HPDE6-E6E7 (cell line): ENCODE results near the gene RUNX2.
A peak's percentile ranks its signal among the peaks of the same experiment; 100 is the strongest.

Experiments
- DNase-seq: peaks from one replicate; pipeline ENCODE4 v3.0.0; 2011; ENCODE audit warnings: missing footprints; ENCODE audit errors: extremely low spot score

RUNX2 gene

DNA sequence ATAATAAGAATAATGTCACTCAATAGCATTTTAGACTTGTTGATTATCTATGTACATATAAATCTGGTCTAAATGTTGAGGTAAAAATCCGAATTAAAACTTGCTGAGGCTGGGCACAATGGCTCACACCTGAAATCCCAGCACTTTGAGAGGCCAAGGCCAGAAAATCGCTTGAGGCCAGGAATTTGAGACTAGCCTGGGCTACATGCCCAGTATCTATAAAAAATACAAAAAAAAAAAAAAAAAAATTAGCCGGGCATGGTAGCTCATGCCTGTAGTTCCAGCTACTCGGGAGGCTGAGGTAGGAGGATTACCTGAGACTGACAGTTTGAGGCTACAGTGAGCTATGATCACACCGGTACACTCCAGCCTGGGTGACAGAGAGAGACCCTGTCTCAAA lies 83.8 kb downstream of the RUNX2 start:
- no peak for DNase-seq

GRCh38 chr6:45415315-45415714 lies 87.2 kb downstream of the RUNX2 start:
- no peak for DNase-seq

GRCh38 chr6:45415788-45416518 lies 87.8 kb downstream of the RUNX2 start:
- no peak for DNase-seq

DNA sequence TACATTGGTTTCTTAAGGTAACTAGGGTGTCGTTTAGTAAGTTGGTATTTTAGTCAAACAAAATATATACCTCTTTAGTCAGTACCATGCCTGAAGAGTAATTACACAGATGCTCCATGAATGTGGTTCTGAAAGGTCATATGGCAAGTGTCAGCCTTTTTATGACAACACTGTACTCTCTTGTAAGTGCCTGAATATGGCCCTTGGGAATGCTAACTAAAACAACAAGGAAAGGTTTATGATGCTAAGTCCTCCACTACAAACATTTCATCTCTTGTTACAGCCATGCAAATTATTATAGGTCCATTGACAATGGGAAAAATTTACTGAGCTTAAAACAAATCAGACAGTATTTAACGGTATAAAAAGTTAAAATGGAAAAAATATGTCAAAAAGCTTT lies 88.6 kb downstream of the RUNX2 start:
- DNase-seq, result no peak

GRCh38 chr6:45417436-45417835 lies 89.3 kb downstream of the RUNX2 start:
- DNase-seq, result no peak

DNA sequence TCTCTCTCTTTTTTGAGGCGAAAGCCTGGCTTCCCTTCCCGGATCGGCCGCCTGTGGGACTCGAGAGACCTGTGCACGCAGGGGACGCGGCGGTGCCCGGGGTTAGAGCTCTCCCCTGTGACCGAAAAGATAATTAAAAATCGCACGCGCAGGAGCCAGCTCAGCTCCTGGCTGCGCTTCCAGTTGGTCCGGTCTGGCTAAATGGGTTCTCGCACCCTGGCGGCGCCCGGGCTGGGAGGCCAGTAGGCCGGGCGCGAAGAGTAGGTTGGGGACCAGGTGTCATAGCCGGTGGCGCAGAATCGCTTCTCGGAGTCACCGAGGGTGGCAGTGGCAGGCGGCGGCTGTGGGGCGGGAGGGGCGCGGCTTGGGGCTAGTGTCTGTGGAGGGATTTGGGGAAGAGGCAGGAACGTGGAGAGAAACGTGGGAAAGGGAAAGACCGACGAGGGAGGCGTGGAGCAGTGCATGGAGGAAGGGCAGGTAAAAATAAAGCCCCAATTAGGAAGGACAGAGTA lies 91.5 kb downstream of the RUNX2 start:
- DNase-seq, result peak; percentile 59

DNA sequence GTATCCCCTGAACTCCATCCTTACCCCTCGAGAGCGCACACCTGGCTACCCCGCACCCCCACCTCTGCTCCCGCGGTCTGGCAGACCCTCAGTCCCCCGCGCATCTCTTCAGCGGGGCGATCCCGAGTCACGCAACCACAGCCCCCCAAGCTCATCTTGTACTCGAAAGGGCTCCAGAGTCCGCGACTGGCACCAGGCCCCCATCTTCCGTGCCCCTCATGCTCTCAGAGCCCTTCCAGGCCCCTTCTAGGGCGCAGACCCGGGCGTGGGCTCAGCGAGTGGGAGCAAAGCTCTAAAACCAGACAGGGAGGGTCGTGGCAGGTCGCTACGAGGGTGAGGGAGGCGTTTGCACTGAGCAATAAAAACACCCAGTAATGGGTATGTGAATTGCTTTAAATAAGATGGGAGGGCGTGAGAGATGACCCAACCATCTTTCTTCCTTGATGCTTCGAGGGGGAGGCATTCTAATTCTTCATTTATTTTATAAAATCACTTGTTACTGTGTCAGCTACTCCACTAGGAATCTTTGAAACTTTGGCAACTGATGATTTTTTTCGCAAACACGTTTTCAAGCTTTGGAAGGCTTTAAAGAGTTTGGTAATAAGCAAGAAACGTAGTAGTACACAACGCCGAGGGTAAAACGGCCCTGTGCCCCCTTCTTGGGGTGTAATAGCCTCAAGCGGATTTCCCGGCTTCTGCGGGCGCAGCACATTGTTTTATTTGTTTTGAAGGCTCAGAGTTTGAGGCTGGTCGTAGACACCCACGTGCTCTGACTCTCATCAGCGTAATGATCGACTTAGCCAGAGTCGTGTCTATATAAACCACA lies 92.2 kb downstream of the RUNX2 start:
- DNase-seq, result no peak

DNA sequence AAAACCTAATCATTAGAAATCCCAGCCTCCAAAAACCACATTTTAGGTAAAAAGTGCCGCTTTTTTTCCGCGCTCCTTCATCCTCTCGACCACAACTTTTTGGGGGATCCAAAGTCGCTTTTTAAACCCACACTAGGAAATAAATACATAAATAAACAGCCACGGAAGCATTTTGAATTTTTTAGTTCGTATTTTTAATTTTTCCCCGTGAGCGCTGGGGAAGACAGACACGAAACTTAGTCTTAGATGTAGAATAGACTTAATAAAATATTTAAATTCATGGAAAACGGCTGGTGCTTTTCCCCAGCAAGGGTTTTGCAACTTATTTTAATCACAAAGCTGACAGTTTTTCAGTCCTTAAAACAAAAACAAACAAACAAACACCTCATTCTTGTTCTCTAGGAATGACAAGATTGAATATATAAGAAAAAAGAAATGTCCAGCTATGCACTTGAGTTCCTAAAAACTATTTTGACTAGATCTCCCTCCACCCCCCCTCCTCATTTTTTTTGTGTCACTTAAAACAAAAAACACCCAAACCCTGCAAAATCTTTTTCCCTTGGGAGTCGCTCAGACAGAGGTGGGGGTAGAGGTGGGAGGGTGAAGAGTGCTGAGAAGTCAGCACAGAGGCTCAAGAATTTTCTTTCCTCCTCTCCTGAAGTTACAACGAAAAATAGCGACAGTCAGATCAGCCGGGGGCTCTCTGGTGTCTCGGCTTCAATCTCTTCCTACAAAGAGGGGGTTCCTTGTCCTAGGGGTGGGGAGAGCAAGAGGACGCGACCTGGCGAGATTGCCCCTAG lies 93.0 kb downstream of the RUNX2 start:
- DNase-seq, result no peak

GRCh38 chr6:45421709-45422502 lies 93.8 kb downstream of the RUNX2 start:
- DNase-seq, result no peak

DNA sequence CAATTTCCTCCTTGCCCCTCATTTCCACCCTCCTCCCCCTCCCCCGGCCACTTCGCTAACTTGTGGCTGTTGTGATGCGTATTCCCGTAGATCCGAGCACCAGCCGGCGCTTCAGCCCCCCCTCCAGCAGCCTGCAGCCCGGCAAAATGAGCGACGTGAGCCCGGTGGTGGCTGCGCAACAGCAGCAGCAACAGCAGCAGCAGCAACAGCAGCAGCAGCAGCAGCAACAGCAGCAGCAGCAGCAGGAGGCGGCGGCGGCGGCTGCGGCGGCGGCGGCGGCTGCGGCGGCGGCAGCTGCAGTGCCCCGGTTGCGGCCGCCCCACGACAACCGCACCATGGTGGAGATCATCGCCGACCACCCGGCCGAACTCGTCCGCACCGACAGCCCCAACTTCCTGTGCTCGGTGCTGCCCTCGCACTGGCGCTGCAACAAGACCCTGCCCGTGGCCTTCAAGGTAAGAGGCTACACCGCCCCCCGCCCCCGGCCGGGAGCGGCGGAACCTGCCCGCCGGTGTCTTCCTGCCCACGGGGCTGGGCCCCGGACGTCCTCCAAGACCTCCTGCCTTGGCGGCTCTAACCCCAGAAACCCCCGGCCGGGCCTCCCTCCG lies 94.5 kb downstream of the RUNX2 start:
- DNase-seq, result no peak

- no peak for DNase-seq
Measured at GRCh38 chr6:45423111-45423823, 95.1 kb downstream of the RUNX2 start.

GRCh38 chr6:45423824-45424450 lies 95.8 kb downstream of the RUNX2 start:
- DNase-seq, result no peak

- DNase-seq, result no peak
Measured at GRCh38 chr6:45424451-45424861, 96.3 kb downstream of the RUNX2 start.

GRCh38 chr6:45426251-45426650 lies 98.1 kb downstream of the RUNX2 start:
- DNase-seq, result no peak

DNA sequence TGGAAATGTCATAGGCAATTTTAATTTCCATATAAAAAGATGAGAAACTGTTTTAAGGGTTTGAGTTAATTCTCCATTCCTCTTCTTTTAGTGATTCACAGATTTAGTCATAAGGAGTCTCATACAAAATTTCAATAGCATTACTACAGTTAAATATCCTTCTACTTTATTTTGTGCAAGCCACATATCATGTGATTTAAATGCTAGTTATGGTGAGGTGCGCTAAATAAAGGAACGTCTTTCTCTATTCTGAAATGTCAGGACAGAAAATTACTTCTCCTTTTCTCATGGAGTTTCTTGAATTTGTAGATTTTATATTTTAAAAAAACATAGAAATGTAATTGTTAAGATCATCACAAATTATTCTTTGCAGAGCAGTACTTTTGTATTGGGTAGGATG lies 99.6 kb downstream of the RUNX2 start:
- DNase-seq, result no peak

GRCh38 chr6:45428727-45429126 lies 100.6 kb downstream of the RUNX2 start:
- DNase-seq, result no peak

DNA sequence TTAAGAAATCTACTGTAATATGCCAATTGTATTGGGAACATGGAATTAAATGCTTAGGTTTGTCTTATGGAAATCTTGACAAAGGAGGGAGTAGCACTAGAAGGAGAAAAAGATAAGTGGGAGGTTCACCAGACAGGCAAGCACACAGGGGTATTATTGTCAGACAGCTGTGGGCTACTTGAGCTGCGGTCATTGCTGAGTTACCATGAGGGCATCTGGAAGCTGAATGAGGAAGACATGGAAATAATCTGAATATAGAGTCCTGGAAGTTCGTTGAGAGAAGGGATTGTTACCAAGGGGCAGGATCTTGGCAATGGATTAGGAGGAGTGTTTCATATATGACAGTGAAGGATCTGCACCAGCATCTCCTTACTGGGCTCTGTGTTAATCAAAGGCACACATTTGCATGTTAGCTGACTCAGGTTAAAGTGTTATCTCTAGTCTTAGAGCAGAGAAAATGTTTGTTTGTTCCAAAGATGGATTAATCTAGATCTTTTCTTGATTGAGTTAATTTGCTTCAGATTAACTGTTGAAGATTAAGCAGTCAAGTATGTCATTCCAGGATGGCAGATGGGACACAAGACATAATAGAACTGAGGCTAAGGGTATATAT lies 102.6 kb downstream of the RUNX2 start:
- no peak for DNase-seq

GRCh38 chr6:45431317-45432065 lies 103.4 kb downstream of the RUNX2 start:
- DNase-seq, result no peak

GRCh38 chr6:45432977-45433376 lies 104.8 kb downstream of the RUNX2 start:
- DNase-seq, result no peak
